Testis (tissue), 2 donors: ENCODE measurements around the gene RUNX1.

Experiments
- CTCF ChIP-seq, 3 experiments: fragments of 450-650 bp in 2 of 3; fragments of 200-600 bp in 1 of 3; sonication (generic) in 1 of 3; IDR thresholded peaks; one replicate each; pipeline ENCODE4 v1.5.1; 2016 to 2019; ENCODE audit warnings: antibody characterized with exemption in 3 of 3, mild to moderate bottlenecking in 2 of 3, moderate library complexity in 1 of 3
- POLR2A ChIP-seq: fragments of 450-650 bp; IDR thresholded peaks from one replicate; pipeline ENCODE4 v1.6.1; 2017; ENCODE audit warnings: antibody characterized with exemption, mild to moderate bottlenecking, moderate library complexity

- TF ChIP-seq CTCF (IDR thresholded peaks at IDR 0.05), result no peak
- no peak for TF ChIP-seq POLR2A
Observed at GRCh38 chr21:35093514-35093913, 44.4 kb upstream of the RUNX1 start.
